Fibroblast of lung (primary cell): Measurements from ENCODE around the gene NKD1. TPM values are rescaled to one million over a fixed set of nuclear protein-coding genes. Genes with fewer than 3 reads are reported as not detected.

Source experiments
- DNase-seq, 2 donors: peaks; one replicate each; pipeline versions ENCODE4 v3.0.0 to v3.0.0-alpha.2; 2010; ENCODE audit warnings: low read depth in 2 of 2
- H2AFZ ChIP-seq: 2 replicates; pipeline ENCODE4 v1.5.1; 2012; ENCODE audit warnings: low read length, control low read depth, inconsistent platforms
- H3K27ac ChIP-seq: 2 replicates; pipeline ENCODE4 v1.5.1; 2011; ENCODE audit warnings: low read length, control low read depth; ENCODE audit not compliant: insufficient read depth
- H3K27me3 ChIP-seq: 2 replicates; pipeline ENCODE4 v1.5.1; 2011; ENCODE audit warnings: mild to moderate bottlenecking, low read length; ENCODE audit not compliant: control insufficient read depth, insufficient read depth
- H3K36me3 ChIP-seq: 2 replicates; pipeline ENCODE4 v1.5.1; 2011; ENCODE audit warnings: low read length; ENCODE audit not compliant: control insufficient read depth, insufficient read depth
- H3K4me1 ChIP-seq: 2 replicates; pipeline ENCODE4 v1.5.1; 2011; ENCODE audit warnings: low read length; ENCODE audit not compliant: control insufficient read depth, insufficient read depth; ENCODE audit errors: extremely low read depth
- H3K4me2 ChIP-seq: 2 replicates; pipeline ENCODE4 v1.5.1; 2011; ENCODE audit warnings: low read length, control low read depth; ENCODE audit not compliant: insufficient read depth; ENCODE audit errors: extremely low read depth
- H3K4me3 ChIP-seq, 4 experiments: fragments of 200-600 bp in 1 of 4; sonication (generic) in 1 of 4; replicated peaks in 1 of 4; 2 replicates each; pipeline ENCODE4 v1.5.1; 2011 to 2016; ENCODE audit warnings: low read length in 4 of 4, low read depth in 3 of 4, mild to moderate bottlenecking in 3 of 4, control low read depth in 2 of 4, inconsistent platforms in 1 of 4, mixed read lengths in 1 of 4; ENCODE audit not compliant: insufficient read depth in 1 of 4; ENCODE audit errors: control extremely low read depth in 1 of 4
- H3K79me2 ChIP-seq: 2 replicates; pipeline ENCODE4 v1.5.1; 2012; ENCODE audit warnings: mild to moderate bottlenecking, low read length, inconsistent platforms; ENCODE audit not compliant: control insufficient read depth, insufficient read depth
- H3K9ac ChIP-seq: 2 replicates; pipeline ENCODE4 v1.5.1; 2011; ENCODE audit warnings: mild to moderate bottlenecking, low read length, control low read depth; ENCODE audit not compliant: insufficient read depth
- H3K9me3 ChIP-seq: 2 replicates; pipeline ENCODE4 v1.5.1; 2012; ENCODE audit warnings: low read depth, low read length; ENCODE audit not compliant: control insufficient read depth, insufficient read depth
- H4K20me1 ChIP-seq: 2 replicates; pipeline ENCODE4 v1.5.1; 2011; ENCODE audit warnings: low read length; ENCODE audit not compliant: control insufficient read depth, insufficient read depth; ENCODE audit errors: extremely low read depth
- CTCF ChIP-seq, 2 donors: IDR thresholded peaks in 1 of 2; conservative IDR thresholded peaks in 1 of 2; 1 replicate in 1 of 2; 2 replicates in 1 of 2; pipeline ENCODE4 v1.5.1; 2011 to 2012; ENCODE audit warnings: low read length in 2 of 2, control low read depth in 1 of 2, inconsistent platforms in 1 of 2, low read depth in 1 of 2, mild to moderate bottlenecking in 1 of 2
- EZH2 ChIP-seq: IDR thresholded peaks from 2 replicates; pipeline ENCODE4 v1.5.1; 2012; ENCODE audit warnings: low read length, control low read depth, mild to moderate bottlenecking; ENCODE audit errors: missing control alignments
- polyA plus RNA-seq, 2 donors: library from polyadenylated mRNA; depleted of rRNA in 1 of 2; stranded (reverse) in 1 of 2; unstranded in 1 of 2; fragments of >200 nt; gene quantifications; 2 replicates each; pipeline ENCODE4 v1.2.1, GENCODE V29; 2011 to 2012; ENCODE audit warnings: missing spikeins in 1 of 2
- total RNA-seq: library from RNA; depleted of rRNA; stranded (reverse); fragments of >200 nt; gene quantifications from 2 replicates; pipeline ENCODE4 v1.2.1, GENCODE V29; 2014

The NKD1 gene
- total and polyA plus RNA-seq, 2 donors (not counting 1 experiment from before 2014, with no cell fraction given), result under 0.01 to 0.12 TPM

GRCh38 chr16:50598256-50598894, 50.2 kb downstream of the NKD1 start:
- Histone ChIP-seq H3K4me3 (no peak overlapping the region), H3K36me3 (no peaks in the 10 kb centered on the region), H3K79me2 (no peaks in the 10 kb centered on the region), H4K20me1 (no peaks in the 10 kb centered on the region), H3K9ac (no peak overlapping the region), H3K9me3 (no peaks in the 10 kb centered on the region), H3K4me2 (no peak overlapping the region), H2AFZ (no peak overlapping the region), H3K4me1 (peaks cover 5% of the 10 kb centered on the region), H3K27me3 (peaks cover 2% of the 10 kb centered on the region), H3K27ac (no peak overlapping the region)
- TF ChIP-seq CTCF (conservative IDR thresholded peaks at IDR 0.05 in 1 of 2, IDR thresholded peaks at IDR 0.05 in 1 of 2; ENCODE audit: low read depth in 1 of 2, low read length in 2 of 2) (no peak), EZH2 (no peak)
- no peak for DNase-seq

- DNase-seq, result no peak
- H3K4me3 ChIP-seq, result no peak overlapping the region
- H3K27ac ChIP-seq, result no peak overlapping the region
- TF ChIP-seq CTCF (conservative IDR thresholded peaks at IDR 0.05 in 1 of 2, IDR thresholded peaks at IDR 0.05 in 1 of 2; ENCODE audit: low read depth in 1 of 2, low read length in 2 of 2) (no peak), EZH2 (no peak)
- H3K4me2 ChIP-seq, result no peak overlapping the region
- peaks cover 8% of the 10 kb centered on the region for H3K4me1 ChIP-seq
- H3K36me3 ChIP-seq, result no peaks in the 10 kb centered on the region
- H2AFZ ChIP-seq, result no peak overlapping the region
- H4K20me1 ChIP-seq, result no peaks in the 10 kb centered on the region
- H3K27me3 ChIP-seq, result peaks cover 2% of the 10 kb centered on the region
- H3K9ac ChIP-seq, result no peak overlapping the region
- H3K9me3 ChIP-seq, result no peaks in the 10 kb centered on the region
- H3K79me2 ChIP-seq, result no peaks in the 10 kb centered on the region
Observed at GRCh38 chr16:50598936-50599361, 50.8 kb downstream of the NKD1 start.

GRCh38 chr16:50599494-50599893, 51.3 kb downstream of the NKD1 start:
- no peak for DNase-seq

More at GRCh38 chr16:50599494-50599893, 51.3 kb downstream of the NKD1 start:
- peaks cover 2% of the 10 kb centered on the region for H3K27me3 ChIP-seq
- H2AFZ ChIP-seq, result no peak overlapping the region
- no peak overlapping the region for H3K4me3 ChIP-seq
- H3K9me3 ChIP-seq, result no peaks in the 10 kb centered on the region
- no peaks in the 10 kb centered on the region for H3K36me3 ChIP-seq
- TF ChIP-seq EZH2 (no peak), CTCF (conservative IDR thresholded peaks at IDR 0.05 in 1 of 2, IDR thresholded peaks at IDR 0.05 in 1 of 2; ENCODE audit: low read depth in 1 of 2, low read length in 2 of 2) (no peak)
- no peaks in the 10 kb centered on the region for H3K79me2 ChIP-seq
- H3K4me1 ChIP-seq, result peaks cover 8% of the 10 kb centered on the region
- no peaks in the 10 kb centered on the region for H4K20me1 ChIP-seq
- H3K27ac ChIP-seq, result no peak overlapping the region
- H3K9ac ChIP-seq, result no peak overlapping the region
- no peak overlapping the region for H3K4me2 ChIP-seq
